Measurements from ENCODE around the gene ENTPD7. TPM values are rescaled to one million over a fixed set of nuclear protein-coding genes. Genes with fewer than 3 reads are reported as not detected.

The ENTPD7 gene
- total and polyA plus RNA-seq, 4 donors: 7.2 to 19.0 (median 12.6) TPM

GRCh38 chr10:99633832-99634231 lies 25.5 kb upstream of the ENTPD7 start:
- no peak for DNase-seq (ENCODE audit: low read depth in 4 of 6, low spot score in 6 of 6)
- Histone ChIP-seq H3K4me1 (ENCODE audit: control insufficient read depth, insufficient read depth, low read length) (no peaks in the 10 kb centered on the region), H3K27ac (ENCODE audit: low read depth, low read length) (no peak overlapping the region)

GRCh38 chr10:99647601-99648151 lies 11.6 kb upstream of the ENTPD7 start:
- H3K4me1 ChIP-seq (ENCODE audit: control insufficient read depth, insufficient read depth, low read length): no peaks in the 10 kb centered on the region
- no peaks in the 10 kb centered on the region for H3K36me3 ChIP-seq (ENCODE audit: control insufficient read depth, insufficient read depth, low read length)
- WGBS (ENCODE audit: insufficient coverage): no CpG with 5 or more reads among the region's 2 CpGs
- H3K9me3 ChIP-seq (ENCODE audit: control insufficient read depth, insufficient read depth, low read length): peaks cover 3% of the 10 kb centered on the region
- no peak overlapping the region for H3K27ac ChIP-seq (ENCODE audit: low read depth, low read length)
- DNase-seq (ENCODE audit: low read depth in 4 of 6, low spot score in 6 of 6): no peak
- no peak overlapping the region for H3K4me3 ChIP-seq (ENCODE audit: low read depth, low read length)
- no peaks in the 10 kb centered on the region for H3K27me3 ChIP-seq (ENCODE audit: control insufficient read depth, insufficient read depth, low read length)

More at GRCh38 chr10:99633832-99634231, 25.5 kb upstream of the ENTPD7 start:
- H3K36me3 ChIP-seq (ENCODE audit: control insufficient read depth, insufficient read depth, low read length): no peaks in the 10 kb centered on the region
- H3K4me3 ChIP-seq (ENCODE audit: low read depth, low read length): no peak overlapping the region
- H3K27me3 ChIP-seq (ENCODE audit: control insufficient read depth, insufficient read depth, low read length): no peaks in the 10 kb centered on the region
- no peaks in the 10 kb centered on the region for H3K9me3 ChIP-seq (ENCODE audit: control insufficient read depth, insufficient read depth, low read length)

GRCh38 chr10:99648717-99649116 lies 10.6 kb upstream of the ENTPD7 start:
- H3K4me3 ChIP-seq (ENCODE audit: low read depth, low read length): no peak overlapping the region
- H3K27ac ChIP-seq (ENCODE audit: low read depth, low read length): no peak overlapping the region
- H3K9me3 ChIP-seq (ENCODE audit: control insufficient read depth, insufficient read depth, low read length): peaks cover 3% of the 10 kb centered on the region
- DNase-seq (ENCODE audit: low read depth in 4 of 6, low spot score in 6 of 6): no peak
- no peaks in the 10 kb centered on the region for H3K36me3 ChIP-seq (ENCODE audit: control insufficient read depth, insufficient read depth, low read length)
- no peaks in the 10 kb centered on the region for H3K27me3 ChIP-seq (ENCODE audit: control insufficient read depth, insufficient read depth, low read length)
- no peaks in the 10 kb centered on the region for H3K4me1 ChIP-seq (ENCODE audit: control insufficient read depth, insufficient read depth, low read length)
- 60% methylated on average over 1 of the region's 1 CpG for WGBS (ENCODE audit: insufficient coverage)

DNA sequence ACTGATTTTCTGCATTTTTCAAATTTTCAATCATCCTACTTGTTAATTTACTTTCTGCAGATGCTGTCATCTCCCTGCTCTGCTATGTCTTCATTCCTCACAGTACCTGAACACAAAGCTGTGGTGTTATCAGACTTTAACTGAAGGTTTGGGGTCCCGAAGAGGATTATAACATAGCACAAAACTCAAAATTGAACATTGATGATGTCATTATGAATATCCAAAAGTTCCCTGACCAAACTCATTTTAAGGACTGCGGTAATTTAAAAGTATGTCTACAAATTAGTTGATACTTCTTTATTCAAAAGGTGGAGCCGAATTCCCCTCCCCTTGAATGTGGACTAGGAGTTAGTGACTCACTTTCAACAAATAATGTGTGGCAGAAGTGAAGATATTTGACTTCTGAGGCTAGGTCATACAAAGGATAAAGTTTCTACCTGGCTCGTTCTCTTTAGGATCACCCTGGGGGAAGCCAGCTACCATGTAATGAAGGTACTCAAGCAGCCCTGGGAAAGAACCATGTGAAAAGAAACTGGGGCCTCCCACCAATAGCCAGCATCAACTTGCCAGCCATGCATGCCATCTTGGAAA lies 6.4 kb upstream of the ENTPD7 start:
- Histone ChIP-seq H3K36me3 (ENCODE audit: control insufficient read depth, insufficient read depth, low read length) (no peaks in the 10 kb centered on the region), H3K4me1 (ENCODE audit: control insufficient read depth, insufficient read depth, low read length) (no peaks in the 10 kb centered on the region), H3K27ac (ENCODE audit: low read depth, low read length) (no peak overlapping the region), H3K27me3 (ENCODE audit: control insufficient read depth, insufficient read depth, low read length) (peaks cover under 1% of the 10 kb centered on the region), H3K9me3 (ENCODE audit: control insufficient read depth, insufficient read depth, low read length) (no peaks in the 10 kb centered on the region), H3K4me3 (ENCODE audit: low read depth, low read length) (no peak overlapping the region)
- WGBS (ENCODE audit: insufficient coverage): 100% methylated on average over 1 of the region's 4 CpGs
- DNase-seq (ENCODE audit: low read depth in 4 of 6, low spot score in 6 of 6): no peak

DNA sequence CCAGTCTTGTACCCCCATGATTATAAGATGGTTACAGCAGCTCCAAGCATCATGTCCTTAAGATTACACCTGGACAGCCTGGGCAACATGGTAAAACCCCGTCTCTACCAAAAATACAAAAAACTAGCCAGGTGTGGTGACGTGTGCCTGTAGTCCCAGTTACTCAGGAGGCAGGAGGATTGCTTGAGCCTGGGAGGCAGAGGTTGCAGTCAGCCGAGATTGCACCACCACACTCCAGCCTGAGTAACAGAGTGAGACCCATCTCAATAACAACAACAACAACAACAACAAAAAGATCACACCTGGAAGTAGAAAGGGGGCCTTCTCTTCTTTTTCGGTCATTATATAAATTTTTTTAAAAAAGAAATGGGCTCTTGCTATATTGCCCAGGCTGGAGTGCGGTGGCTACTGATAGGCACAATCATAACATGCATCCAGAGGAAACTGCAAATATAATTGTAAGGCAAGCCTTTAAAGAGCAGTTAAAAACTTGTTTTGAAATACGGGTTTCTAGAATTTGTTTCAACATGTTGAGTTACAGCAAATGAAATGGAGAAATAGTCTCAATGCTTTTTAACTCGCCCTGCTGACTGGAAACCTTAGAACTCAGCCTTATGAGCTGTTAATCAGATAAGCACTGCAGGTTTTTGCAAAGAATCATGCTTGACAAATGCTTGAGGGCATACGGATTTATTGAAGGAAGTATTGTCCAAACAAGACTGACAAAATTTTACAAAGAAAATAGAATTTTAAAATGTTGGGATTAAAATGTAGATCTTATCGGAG lies 4.7 kb upstream of the ENTPD7 start:
- peaks cover 8% of the 10 kb centered on the region for H3K4me1 ChIP-seq (ENCODE audit: control insufficient read depth, insufficient read depth, low read length)
- no peak overlapping the region for H3K27ac ChIP-seq (ENCODE audit: low read depth, low read length)
- 97% methylated on average over 6 of the region's 9 CpGs for WGBS (ENCODE audit: insufficient coverage)
- H3K27me3 ChIP-seq (ENCODE audit: control insufficient read depth, insufficient read depth, low read length): peaks cover 2% of the 10 kb centered on the region
- no peaks in the 10 kb centered on the region for H3K36me3 ChIP-seq (ENCODE audit: control insufficient read depth, insufficient read depth, low read length)
- no peaks in the 10 kb centered on the region for H3K9me3 ChIP-seq (ENCODE audit: control insufficient read depth, insufficient read depth, low read length)
- no peak overlapping the region for H3K4me3 ChIP-seq (ENCODE audit: low read depth, low read length)
- no peak for DNase-seq (ENCODE audit: low read depth in 4 of 6, low spot score in 6 of 6)

DNA sequence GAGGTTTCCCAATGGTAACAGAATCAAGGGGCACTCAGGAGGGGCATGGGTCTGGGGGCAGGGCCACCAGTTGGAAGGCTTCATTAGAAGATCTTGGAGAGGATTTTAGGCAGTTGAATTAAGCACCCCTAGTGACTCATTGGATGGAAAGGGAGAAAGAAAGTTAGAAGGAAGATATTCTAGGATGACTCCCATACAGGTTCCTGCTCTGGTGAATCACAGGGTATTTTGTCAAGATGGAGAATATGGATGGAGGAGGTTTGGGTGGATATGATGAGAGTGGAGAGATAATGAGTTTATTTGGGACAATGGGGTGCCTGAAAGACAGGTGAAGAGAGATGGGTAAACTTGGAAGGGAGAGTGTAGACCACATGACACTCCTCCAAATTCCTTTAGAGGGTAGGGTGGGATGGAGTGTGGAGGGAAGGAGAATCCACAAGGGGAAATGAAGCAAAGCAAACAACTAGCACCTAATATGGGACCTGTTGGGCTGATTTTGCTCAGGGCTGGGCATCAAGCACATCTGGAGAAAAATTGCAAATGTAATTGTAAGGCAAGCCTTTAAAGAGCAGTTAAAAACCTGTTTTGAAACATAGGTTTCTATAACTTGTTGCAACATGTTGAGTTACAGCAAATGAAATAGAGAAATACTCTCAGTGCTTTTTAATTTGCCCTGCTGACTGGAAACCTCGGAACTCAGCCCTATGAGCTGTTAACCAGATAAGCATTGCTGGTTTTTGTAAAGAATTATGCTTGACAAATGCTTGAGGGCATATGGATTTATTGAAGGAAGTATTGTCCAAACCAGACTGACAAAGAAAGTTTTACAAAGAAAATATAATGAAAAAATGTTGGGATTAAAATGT lies 2.9 kb upstream of the ENTPD7 start:
- Histone ChIP-seq H3K27me3 (ENCODE audit: control insufficient read depth, insufficient read depth, low read length) (peaks cover 2% of the 10 kb centered on the region), H3K36me3 (ENCODE audit: control insufficient read depth, insufficient read depth, low read length) (no peaks in the 10 kb centered on the region), H3K4me1 (ENCODE audit: control insufficient read depth, insufficient read depth, low read length) (peaks cover 17% of the 10 kb centered on the region), H3K27ac (ENCODE audit: low read depth, low read length) (no peak overlapping the region), H3K4me3 (ENCODE audit: low read depth, low read length) (no peak overlapping the region), H3K9me3 (ENCODE audit: control insufficient read depth, insufficient read depth, low read length) (no peaks in the 10 kb centered on the region)
- DNase-seq (ENCODE audit: low read depth in 4 of 6, low spot score in 6 of 6): no peak
- WGBS (ENCODE audit: insufficient coverage): 50% methylated on average over 1 of the region's 1 CpG

GRCh38 chr10:99658622-99659030 lies 683 bp upstream of the ENTPD7 start:
- peaks cover 2% of the 10 kb centered on the region for H3K27me3 ChIP-seq (ENCODE audit: control insufficient read depth, insufficient read depth, low read length)
- H3K4me3 ChIP-seq (ENCODE audit: low read depth, low read length): peak overlapping the region; percentile 79
- H3K36me3 ChIP-seq (ENCODE audit: control insufficient read depth, insufficient read depth, low read length): peaks cover 3% of the 10 kb centered on the region
- H3K4me1 ChIP-seq (ENCODE audit: control insufficient read depth, insufficient read depth, low read length): peaks cover 17% of the 10 kb centered on the region
- DNase-seq (ENCODE audit: low read depth in 4 of 6, low spot score in 6 of 6): peak in 4 of 6 donors; percentile 12 to 75 (median 34)
- no peaks in the 10 kb centered on the region for H3K9me3 ChIP-seq (ENCODE audit: control insufficient read depth, insufficient read depth, low read length)
- 12% methylated on average over 16 of the region's 24 CpGs for WGBS (ENCODE audit: insufficient coverage)
- no peak overlapping the region for H3K27ac ChIP-seq (ENCODE audit: low read depth, low read length)

- 12% methylated on average over 8 of the region's 10 CpGs for WGBS (ENCODE audit: insufficient coverage)
- H3K36me3 ChIP-seq (ENCODE audit: control insufficient read depth, insufficient read depth, low read length): peaks cover 6% of the 10 kb centered on the region
- H3K27ac ChIP-seq (ENCODE audit: low read depth, low read length): no peak overlapping the region
- H3K27me3 ChIP-seq (ENCODE audit: control insufficient read depth, insufficient read depth, low read length): peaks cover 2% of the 10 kb centered on the region
- H3K9me3 ChIP-seq (ENCODE audit: control insufficient read depth, insufficient read depth, low read length): no peaks in the 10 kb centered on the region
- H3K4me1 ChIP-seq (ENCODE audit: control insufficient read depth, insufficient read depth, low read length): peaks cover 17% of the 10 kb centered on the region
- peak overlapping the region; percentile 79 for H3K4me3 ChIP-seq (ENCODE audit: low read depth, low read length)
- DNase-seq (ENCODE audit: low read depth in 4 of 6, low spot score in 6 of 6): no peak
These were observed 608 bp downstream of the ENTPD7 start for GRCh38 chr10:99659868-99660366.

GRCh38 chr10:99660662-99661376 lies 1.5 kb downstream of the ENTPD7 start:
- H3K27ac ChIP-seq (ENCODE audit: low read depth, low read length): no peak overlapping the region
- H3K4me3 ChIP-seq (ENCODE audit: low read depth, low read length): no peak overlapping the region
- peaks cover 17% of the 10 kb centered on the region for H3K4me1 ChIP-seq (ENCODE audit: control insufficient read depth, insufficient read depth, low read length)
- 98% methylated on average over 2 of the region's 6 CpGs for whole genome bisulfite sequencing (ENCODE audit: insufficient coverage)
- DNase-seq (ENCODE audit: low read depth in 4 of 6, low spot score in 6 of 6): no peak
- H3K9me3 ChIP-seq (ENCODE audit: control insufficient read depth, insufficient read depth, low read length): no peaks in the 10 kb centered on the region
- H3K36me3 ChIP-seq (ENCODE audit: control insufficient read depth, insufficient read depth, low read length): peaks cover 9% of the 10 kb centered on the region
- peaks cover 2% of the 10 kb centered on the region for H3K27me3 ChIP-seq (ENCODE audit: control insufficient read depth, insufficient read depth, low read length)
